ENCODE measurements around the gene WWP2.

DNA sequence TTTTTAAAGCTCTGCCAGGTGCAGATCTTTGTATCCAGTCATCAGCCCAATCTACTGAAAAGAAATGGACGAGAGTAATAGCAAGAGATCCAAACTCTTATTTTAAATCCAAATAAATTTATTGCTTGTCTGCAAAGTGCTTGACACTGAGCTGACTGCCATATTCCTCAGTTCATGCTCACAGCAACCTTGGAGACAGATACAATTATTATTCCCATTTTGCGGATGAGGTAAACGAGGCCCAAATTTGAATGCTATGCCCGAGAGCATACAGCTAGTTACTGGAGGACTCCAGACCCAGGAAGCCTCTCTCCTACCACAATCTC lies 8.0 kb upstream of the WWP2 start:
- TF ChIP-seq, protein P1, sequence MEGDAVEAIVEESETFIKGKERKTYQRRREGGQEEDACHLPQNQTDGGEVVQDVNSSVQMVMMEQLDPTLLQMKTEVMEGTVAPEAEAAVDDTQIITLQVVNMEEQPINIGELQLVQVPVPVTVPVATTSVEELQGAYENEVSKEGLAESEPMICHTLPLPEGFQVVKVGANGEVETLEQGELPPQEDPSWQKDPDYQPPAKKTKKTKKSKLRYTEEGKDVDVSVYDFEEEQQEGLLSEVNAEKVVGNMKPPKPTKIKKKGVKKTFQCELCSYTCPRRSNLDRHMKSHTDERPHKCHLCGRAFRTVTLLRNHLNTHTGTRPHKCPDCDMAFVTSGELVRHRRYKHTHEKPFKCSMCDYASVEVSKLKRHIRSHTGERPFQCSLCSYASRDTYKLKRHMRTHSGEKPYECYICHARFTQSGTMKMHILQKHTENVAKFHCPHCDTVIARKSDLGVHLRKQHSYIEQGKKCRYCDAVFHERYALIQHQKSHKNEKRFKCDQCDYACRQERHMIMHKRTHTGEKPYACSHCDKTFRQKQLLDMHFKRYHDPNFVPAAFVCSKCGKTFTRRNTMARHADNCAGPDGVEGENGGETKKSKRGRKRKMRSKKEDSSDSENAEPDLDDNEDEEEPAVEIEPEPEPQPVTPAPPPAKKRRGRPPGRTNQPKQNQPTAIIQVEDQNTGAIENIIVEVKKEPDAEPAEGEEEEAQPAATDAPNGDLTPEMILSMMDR (IDR thresholded peaks at IDR 0.05): no peak
- TF ChIP-seq POLR2A (IDR thresholded peaks at IDR 0.05) (no peak), EP300 (IDR thresholded peaks at IDR 0.05) (no peak)

Data from ovary (tissue), 3 donors.